T-helper 2 cell treated with Interferon-gamma antibody and Interleukin-4, amounts not matched to agents 5 μg/mL and 100 μg/mL, for 36 hours (primary cell): ENCODE results near the gene ZNF260.
"Not testable (repeated sequence)": the region's sequence is repeated elsewhere in the genome, so short reads cannot be mapped to it uniquely, and the experiment has no call there.

Source experiments
- DNase-seq: peaks from one replicate; pipeline ENCODE4 v3.0.0; 2021; ENCODE audit warnings: low spot score
- H3K27ac Mint-ChIP-seq: one replicate; pipeline ENCODE4 v1.8.0; 2021; ENCODE audit warnings: mild to moderate bottlenecking, mixed read lengths
- H3K27me3 Mint-ChIP-seq: one replicate; pipeline ENCODE4 v1.8.0; 2021; ENCODE audit warnings: low read depth, mixed read lengths
- H3K36me3 Mint-ChIP-seq: one replicate; pipeline ENCODE4 v1.8.0; 2021; ENCODE audit warnings: low read depth, mixed read lengths
- H3K4me1 Mint-ChIP-seq: one replicate; pipeline ENCODE4 v1.8.0; 2021; ENCODE audit warnings: low read depth, mixed read lengths
- H3K4me3 Mint-ChIP-seq: one replicate; pipeline ENCODE4 v1.8.0; 2022; ENCODE audit warnings: mild to moderate bottlenecking, moderate library complexity, mixed read lengths
- H3K9me3 Mint-ChIP-seq: one replicate; pipeline ENCODE4 v1.8.0; 2021; ENCODE audit warnings: mixed read lengths

The ZNF260 gene

GRCh38 chr19:36524617-36525016, 3.5 kb downstream of the ZNF260 start:
- peaks cover 46% of the 10 kb centered on the region for H3K9me3 Mint-ChIP-seq
- H3K4me3 Mint-ChIP-seq = no peak overlapping the region
- no peak for DNase-seq
- H3K27ac Mint-ChIP-seq = no peak overlapping the region
- H3K4me1 Mint-ChIP-seq = peaks cover 18% of the 10 kb centered on the region
- no peaks in the 10 kb centered on the region for H3K27me3 Mint-ChIP-seq
- H3K36me3 Mint-ChIP-seq = peaks cover 63% of the 10 kb centered on the region

- no peak overlapping the region for H3K27ac Mint-ChIP-seq
- H3K4me1 Mint-ChIP-seq = no peaks in the 10 kb centered on the region
- no peaks in the 10 kb centered on the region for H3K27me3 Mint-ChIP-seq
- DNase-seq = no peak
- H3K36me3 Mint-ChIP-seq = peaks cover 50% of the 10 kb centered on the region
- H3K4me3 Mint-ChIP-seq = no peak overlapping the region
- H3K9me3 Mint-ChIP-seq = peaks cover 72% of the 10 kb centered on the region
Observed at GRCh38 chr19:36514012-36514612, 14.0 kb downstream of the ZNF260 start.

- Mint-ChIP-seq H3K9me3 (peaks cover 43% of the 10 kb centered on the region), H3K36me3 (peaks cover 3% of the 10 kb centered on the region), H3K27ac (no peak overlapping the region), H3K4me3 (no peak overlapping the region), H3K4me1 (no peaks in the 10 kb centered on the region), H3K27me3 (no peaks in the 10 kb centered on the region)
- no peak for DNase-seq
Observed at GRCh38 chr19:36508325-36508724, 19.7 kb downstream of the ZNF260 start.

GRCh38 chr19:36501973-36502372, 26.1 kb downstream of the ZNF260 start:
- Mint-ChIP-seq H3K27ac (no peak overlapping the region), H3K4me3 (no peak overlapping the region), H3K27me3 (no peaks in the 10 kb centered on the region), H3K36me3 (peaks cover 2% of the 10 kb centered on the region), H3K9me3 (peaks cover 48% of the 10 kb centered on the region), H3K4me1 (no peaks in the 10 kb centered on the region)
- DNase-seq = no peak

GRCh38 chr19:36497001-36497400, 31.1 kb downstream of the ZNF260 start:
- Mint-ChIP-seq H3K27ac (no peak overlapping the region), H3K4me1 (no peaks in the 10 kb centered on the region), H3K9me3 (peaks cover 37% of the 10 kb centered on the region), H3K36me3 (no peaks in the 10 kb centered on the region), H3K27me3 (no peaks in the 10 kb centered on the region), H3K4me3 (no peak overlapping the region)
- no peak for DNase-seq

- peaks cover 16% of the 10 kb centered on the region for H3K4me1 Mint-ChIP-seq
- not testable (repeated sequence) for H3K27ac Mint-ChIP-seq, H3K36me3 Mint-ChIP-seq, H3K27me3 Mint-ChIP-seq, H3K4me3 Mint-ChIP-seq
- H3K9me3 Mint-ChIP-seq = peaks cover 20% of the 10 kb centered on the region
- DNase-seq = peak; percentile 5
Observed at GRCh38 chr19:36492689-36493453, 35.2 kb downstream of the ZNF260 start.

GRCh38 chr19:36490846-36491245, 37.2 kb downstream of the ZNF260 start:
- not testable (repeated sequence) for DNase-seq, H3K27me3 Mint-ChIP-seq, H3K27ac Mint-ChIP-seq, H3K9me3 Mint-ChIP-seq
- H3K36me3 Mint-ChIP-seq = peaks cover 19% of the 10 kb centered on the region
- peak overlapping the region; percentile 96 for H3K4me3 Mint-ChIP-seq
- H3K4me1 Mint-ChIP-seq = peaks cover 21% of the 10 kb centered on the region

GRCh38 chr19:36489920-36490415, 38.1 kb downstream of the ZNF260 start:
- DNase-seq = peak; percentile 76
- Mint-ChIP-seq H3K27me3 (no peaks in the 10 kb centered on the region), H3K9me3 (peaks cover 10% of the 10 kb centered on the region), H3K4me3 (peak overlapping the region; percentile 96), H3K36me3 (peaks cover 21% of the 10 kb centered on the region), H3K4me1 (peaks cover 21% of the 10 kb centered on the region), H3K27ac (peak overlapping the region; percentile 94)

GRCh38 chr19:36489118-36489919, 38.8 kb downstream of the ZNF260 start, which contains the start of gene ZNF566:
TSS of gene ZNF566 (minus strand) at chr19:36489561. CDS start at chr19:36476557, 13,004 bp downstream.
- Mint-ChIP-seq H3K9me3 (peaks cover 10% of the 10 kb centered on the region), H3K4me1 (peaks cover 21% of the 10 kb centered on the region), H3K4me3 (peak within 1 kb of the TSS; percentile 96), H3K27me3 (no peaks in the 10 kb centered on the region), H3K36me3 (peaks cover 23% of the 10 kb centered on the region), H3K27ac (peak within 1 kb of the TSS; percentile 94)
- DNase-seq = peak; percentile 92

- peaks cover 10% of the 10 kb centered on the region for H3K9me3 Mint-ChIP-seq
- no peaks in the 10 kb centered on the region for H3K27me3 Mint-ChIP-seq
- H3K36me3 Mint-ChIP-seq = peaks cover 25% of the 10 kb centered on the region
- H3K27ac Mint-ChIP-seq = peak overlapping the region; percentile 94
- peaks cover 21% of the 10 kb centered on the region for H3K4me1 Mint-ChIP-seq
- H3K4me3 Mint-ChIP-seq = peak overlapping the region; percentile 96
- no peak for DNase-seq
Observed at GRCh38 chr19:36488846-36489117, 39.3 kb downstream of the ZNF260 start.

- H3K27me3 Mint-ChIP-seq = no peaks in the 10 kb centered on the region
- peak overlapping the region; percentile 94 for H3K27ac Mint-ChIP-seq
- peaks cover 13% of the 10 kb centered on the region for H3K9me3 Mint-ChIP-seq
- peak overlapping the region; percentile 96 for H3K4me3 Mint-ChIP-seq
- DNase-seq = no peak
- H3K4me1 Mint-ChIP-seq = peaks cover 21% of the 10 kb centered on the region
- H3K36me3 Mint-ChIP-seq = peaks cover 28% of the 10 kb centered on the region
Observed at GRCh38 chr19:36488118-36488845, 39.8 kb downstream of the ZNF260 start.

- Mint-ChIP-seq H3K4me3 (no peak overlapping the region), H3K9me3 (peaks cover 39% of the 10 kb centered on the region), H3K4me1 (peaks cover 11% of the 10 kb centered on the region), H3K27me3 (no peaks in the 10 kb centered on the region), H3K36me3 (peaks cover 46% of the 10 kb centered on the region), H3K27ac (no peak overlapping the region)
- no peak for DNase-seq
Observed at GRCh38 chr19:36483653-36484052, 44.4 kb downstream of the ZNF260 start.

GRCh38 chr19:36482876-36483275, 45.2 kb downstream of the ZNF260 start:
- peaks cover 5% of the 10 kb centered on the region for H3K4me1 Mint-ChIP-seq
- H3K4me3 Mint-ChIP-seq = no peak overlapping the region
- peaks cover 47% of the 10 kb centered on the region for H3K36me3 Mint-ChIP-seq
- no peak for DNase-seq
- no peak overlapping the region for H3K27ac Mint-ChIP-seq
- no peaks in the 10 kb centered on the region for H3K27me3 Mint-ChIP-seq
- peaks cover 45% of the 10 kb centered on the region for H3K9me3 Mint-ChIP-seq
